Left ventricle myocardium inferior (tissue), 1 donor: ENCODE data around the gene STMN1. TPM values are rescaled to one million over a fixed set of nuclear protein-coding genes. Genes with fewer than 3 reads are reported as not detected.

Source experiments
- DNase-seq: peaks from one replicate; pipeline ENCODE4 v3.0.0-alpha.2; 2020
- H3K27ac ChIP-seq: fragments of 200-600 bp; replicated peaks from 2 replicates; pipeline ENCODE4 v1.8.0; 2021
- H3K27me3 ChIP-seq: fragments of 200-600 bp; 2 replicates; pipeline ENCODE4 v1.8.0; 2021; ENCODE audit warnings: low read depth
- H3K36me3 ChIP-seq: fragments of 200-600 bp; 2 replicates; pipeline ENCODE4 v1.8.0; 2021
- H3K4me1 ChIP-seq: fragments of 200-600 bp; 2 replicates; pipeline ENCODE4 v1.8.0; 2021
- H3K4me3 ChIP-seq: fragments of 200-600 bp; 2 replicates; pipeline ENCODE4 v1.8.0; 2021; ENCODE audit warnings: mild to moderate bottlenecking, moderate library complexity
- H3K9me3 ChIP-seq: fragments of 200-600 bp; replicated peaks from 2 replicates; pipeline ENCODE4 v1.8.0; 2021
- intact Hi-C: fragments of 100-400 bp; cut with micrococcal nuclease; formaldehyde crosslinking; loops from one replicate; pipeline ENCODE4 v1.11.0; 2022
- total RNA-seq: library from RNA; stranded (reverse); fragmentation: NEBNext Ultra II Directional; extraction: Animal tissue kit (Norgen Biotek cat#: 25700); gene quantifications from one replicate; pipeline ENCODE4 v1.2.1, GENCODE V29; 2021
- TF ChIP-seq, protein P1 (sequence below): fragments of 200-600 bp; IDR thresholded peaks from 2 replicates; pipeline ENCODE4 v1.8.0; 2021; ENCODE audit warnings: antibody characterized with exemption, mild to moderate bottlenecking, borderline replicate concordance
- donor health status: DM: no; HTN: yes; CAD: no; lungs with severe emphysema.

STMN1 gene
- total RNA-seq, 1 donor from 2014 or later, result 47.1 TPM

DNA sequence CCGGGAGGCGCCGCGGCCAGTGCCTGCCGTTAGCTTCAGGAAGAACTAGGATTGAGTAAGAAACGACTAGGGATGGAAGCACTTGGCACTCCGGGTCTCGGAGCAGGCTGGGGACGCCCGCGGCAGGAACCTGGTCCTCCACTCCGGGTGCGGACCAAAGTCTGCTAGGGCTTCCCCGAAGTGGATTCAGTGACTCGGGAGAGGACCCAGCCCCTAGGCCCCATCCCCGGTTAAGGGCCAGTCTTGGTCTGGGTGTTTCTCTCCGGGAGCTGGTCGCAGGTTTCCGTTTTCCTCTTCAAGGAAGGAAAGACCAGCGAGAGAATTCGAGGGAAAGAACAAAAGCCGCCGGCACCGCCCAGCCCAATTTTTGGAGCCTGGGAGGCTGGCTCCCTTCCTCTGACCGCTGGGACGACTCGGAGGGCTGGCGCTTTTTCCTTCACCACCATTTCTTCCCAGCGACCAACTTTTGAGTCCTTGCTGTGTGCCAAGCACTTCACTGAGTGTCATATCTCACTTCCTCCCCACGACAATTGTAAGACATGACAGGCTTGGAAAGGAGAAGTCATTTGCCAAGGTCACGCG lies 16.8 kb upstream of the STMN1 start:
- TF ChIP-seq, protein P1, sequence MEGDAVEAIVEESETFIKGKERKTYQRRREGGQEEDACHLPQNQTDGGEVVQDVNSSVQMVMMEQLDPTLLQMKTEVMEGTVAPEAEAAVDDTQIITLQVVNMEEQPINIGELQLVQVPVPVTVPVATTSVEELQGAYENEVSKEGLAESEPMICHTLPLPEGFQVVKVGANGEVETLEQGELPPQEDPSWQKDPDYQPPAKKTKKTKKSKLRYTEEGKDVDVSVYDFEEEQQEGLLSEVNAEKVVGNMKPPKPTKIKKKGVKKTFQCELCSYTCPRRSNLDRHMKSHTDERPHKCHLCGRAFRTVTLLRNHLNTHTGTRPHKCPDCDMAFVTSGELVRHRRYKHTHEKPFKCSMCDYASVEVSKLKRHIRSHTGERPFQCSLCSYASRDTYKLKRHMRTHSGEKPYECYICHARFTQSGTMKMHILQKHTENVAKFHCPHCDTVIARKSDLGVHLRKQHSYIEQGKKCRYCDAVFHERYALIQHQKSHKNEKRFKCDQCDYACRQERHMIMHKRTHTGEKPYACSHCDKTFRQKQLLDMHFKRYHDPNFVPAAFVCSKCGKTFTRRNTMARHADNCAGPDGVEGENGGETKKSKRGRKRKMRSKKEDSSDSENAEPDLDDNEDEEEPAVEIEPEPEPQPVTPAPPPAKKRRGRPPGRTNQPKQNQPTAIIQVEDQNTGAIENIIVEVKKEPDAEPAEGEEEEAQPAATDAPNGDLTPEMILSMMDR, result no peak
- peak overlapping the region; percentile 73 for H3K4me3 ChIP-seq
- H3K36me3 ChIP-seq, result no peaks in the 10 kb centered on the region
- H3K4me1 ChIP-seq, result peaks cover 21% of the 10 kb centered on the region
- H3K27ac ChIP-seq, result peak overlapping the region; percentile 76
- intact Hi-C loops, result no loop called here
- peak; percentile 22 for DNase-seq
- no peaks in the 10 kb centered on the region for H3K9me3 ChIP-seq
- H3K27me3 ChIP-seq, result peaks cover 17% of the 10 kb centered on the region

DNA sequence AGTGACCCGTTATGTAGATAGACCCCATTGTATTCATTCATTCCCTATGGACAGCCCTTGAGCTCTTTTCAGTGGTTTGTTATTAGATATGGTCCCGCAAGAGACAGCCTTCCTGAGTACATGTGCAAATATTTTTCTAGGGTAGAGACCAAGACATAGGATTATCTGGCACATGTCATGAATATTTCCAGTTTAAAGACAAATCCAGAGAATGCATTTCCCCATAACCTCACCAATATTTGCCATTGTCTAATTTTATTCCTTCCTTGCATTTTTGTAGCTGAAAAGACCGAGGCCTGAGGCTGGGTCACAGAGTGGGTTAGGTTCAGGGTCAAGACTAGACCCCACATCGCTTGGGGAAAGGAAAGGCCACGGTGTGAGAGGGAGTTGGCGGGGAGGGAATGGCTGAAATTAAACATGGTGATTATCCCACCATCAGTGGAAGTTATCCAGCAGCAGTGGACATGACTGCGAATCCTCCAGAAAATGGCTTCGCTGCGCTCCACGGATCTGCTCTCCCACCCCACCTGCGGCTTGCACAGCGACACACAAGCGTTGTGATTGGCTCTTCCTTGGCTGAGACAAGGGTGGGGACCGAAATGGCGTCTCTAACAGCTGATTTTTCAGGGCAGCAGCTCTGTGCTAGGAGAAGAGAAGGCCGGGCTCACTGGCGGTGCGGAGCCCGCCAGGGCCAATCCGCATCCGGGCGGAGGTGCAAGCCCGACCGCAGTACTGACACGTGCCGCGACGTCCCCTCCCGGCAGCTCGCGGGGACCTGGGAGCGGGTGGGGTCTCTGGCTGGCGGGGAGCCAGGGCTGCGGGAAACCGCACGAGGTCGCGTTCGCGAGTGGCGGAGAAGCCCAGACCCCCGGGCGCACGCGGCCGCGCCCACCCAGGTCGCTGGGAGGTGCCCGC lies 16.1 kb upstream of the STMN1 start:
- H3K4me3 ChIP-seq, result peak overlapping the region; percentile 73
- H3K9me3 ChIP-seq, result no peaks in the 10 kb centered on the region
- DNase-seq, result peak; percentile 27
- intact Hi-C loops, result no loop called here
- peaks cover 17% of the 10 kb centered on the region for H3K27me3 ChIP-seq
- H3K27ac ChIP-seq, result peak overlapping the region; percentile 76
- TF ChIP-seq, protein P1, result no peak
- H3K36me3 ChIP-seq, result no peaks in the 10 kb centered on the region
- H3K4me1 ChIP-seq, result peaks cover 21% of the 10 kb centered on the region

DNA sequence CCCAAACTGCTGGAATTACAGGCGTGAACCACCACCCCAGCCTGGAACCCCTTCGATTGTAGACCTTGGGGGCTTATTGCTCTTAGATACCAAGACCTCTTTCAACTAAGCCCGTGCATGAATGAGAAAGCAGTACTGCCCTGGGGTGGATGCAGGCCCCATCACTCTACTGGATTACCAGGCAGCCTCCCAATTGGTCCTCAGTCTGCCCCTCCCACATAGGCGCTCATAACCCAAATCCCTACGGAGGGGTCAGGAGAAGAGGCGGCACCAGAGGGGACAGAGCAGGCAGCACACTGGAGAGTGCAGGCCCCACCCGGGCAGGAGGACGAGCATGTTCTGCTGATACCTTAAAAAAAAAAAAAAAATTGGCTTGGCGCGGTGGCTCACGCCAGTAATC lies 12.4 kb upstream of the STMN1 start:
- intact Hi-C loops, result no loop called here
- H3K27ac ChIP-seq, result no peak overlapping the region
- no peak overlapping the region for H3K4me3 ChIP-seq
- no peaks in the 10 kb centered on the region for H3K9me3 ChIP-seq
- H3K36me3 ChIP-seq, result no peaks in the 10 kb centered on the region
- peaks cover 23% of the 10 kb centered on the region for H3K4me1 ChIP-seq
- TF ChIP-seq, protein P1, result no peak
- H3K27me3 ChIP-seq, result no peaks in the 10 kb centered on the region
- DNase-seq, result no peak

DNA sequence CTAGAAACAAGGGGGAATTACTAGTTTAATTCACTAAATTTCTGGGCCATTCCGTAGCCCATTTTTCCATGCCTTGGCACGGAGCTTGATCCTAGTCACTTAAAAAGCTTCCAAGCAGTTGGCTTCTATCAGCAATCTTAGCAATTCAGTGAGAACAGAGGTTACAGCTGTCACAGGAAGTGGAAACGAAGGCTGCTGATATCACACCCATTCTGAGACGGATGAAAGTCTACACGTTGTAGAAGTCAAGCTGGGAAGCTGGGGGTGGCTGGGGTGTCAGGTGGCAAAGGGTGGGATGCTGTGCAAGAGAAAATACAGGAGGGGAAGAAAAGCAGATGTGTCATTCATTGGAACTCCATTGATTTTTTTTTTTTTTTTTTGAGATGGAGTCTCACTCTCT lies 11.8 kb upstream of the STMN1 start:
- TF ChIP-seq, protein P1, result no peak
- no peak for DNase-seq
- Histone ChIP-seq H3K4me3 (no peak overlapping the region), H3K9me3 (no peaks in the 10 kb centered on the region), H3K27me3 (no peaks in the 10 kb centered on the region), H3K36me3 (no peaks in the 10 kb centered on the region), H3K4me1 (peaks cover 19% of the 10 kb centered on the region), H3K27ac (no peak overlapping the region)
- intact Hi-C loops, result no loop called here

DNA sequence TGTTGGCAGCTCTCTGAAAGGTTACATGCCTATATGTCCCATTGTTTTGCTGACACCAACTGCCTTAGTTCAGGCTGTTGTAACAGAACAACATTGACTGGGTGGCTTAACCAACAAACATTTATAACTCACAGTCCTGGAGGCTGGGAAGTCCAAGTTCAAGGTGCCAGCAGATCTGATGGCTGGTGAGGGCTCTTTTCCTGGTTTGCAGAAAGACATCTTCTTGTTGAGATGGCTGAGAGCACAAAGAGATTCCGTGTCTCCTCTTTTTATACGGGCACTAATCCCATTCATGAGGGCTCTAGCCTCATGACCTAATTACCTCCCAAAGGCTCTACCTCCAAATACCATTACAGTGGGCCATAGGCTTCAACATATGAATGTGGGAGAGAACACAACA lies 10.2 kb upstream of the STMN1 start:
- H3K36me3 ChIP-seq, result no peaks in the 10 kb centered on the region
- no peaks in the 10 kb centered on the region for H3K9me3 ChIP-seq
- no peak overlapping the region for H3K4me3 ChIP-seq
- H3K27me3 ChIP-seq, result no peaks in the 10 kb centered on the region
- H3K27ac ChIP-seq, result no peak overlapping the region
- intact Hi-C loops, result no loop called here
- DNase-seq, result no peak
- TF ChIP-seq, protein P1, result no peak
- H3K4me1 ChIP-seq, result peaks cover 12% of the 10 kb centered on the region
